ENCODE measurements around the gene COG5. TPM values are rescaled to one million over a fixed set of nuclear protein-coding genes. Genes with fewer than 3 reads are reported as not detected.

COG5 gene
- total RNA-seq, 1 experiment from 2014 or later: 32.2 TPM

DNA sequence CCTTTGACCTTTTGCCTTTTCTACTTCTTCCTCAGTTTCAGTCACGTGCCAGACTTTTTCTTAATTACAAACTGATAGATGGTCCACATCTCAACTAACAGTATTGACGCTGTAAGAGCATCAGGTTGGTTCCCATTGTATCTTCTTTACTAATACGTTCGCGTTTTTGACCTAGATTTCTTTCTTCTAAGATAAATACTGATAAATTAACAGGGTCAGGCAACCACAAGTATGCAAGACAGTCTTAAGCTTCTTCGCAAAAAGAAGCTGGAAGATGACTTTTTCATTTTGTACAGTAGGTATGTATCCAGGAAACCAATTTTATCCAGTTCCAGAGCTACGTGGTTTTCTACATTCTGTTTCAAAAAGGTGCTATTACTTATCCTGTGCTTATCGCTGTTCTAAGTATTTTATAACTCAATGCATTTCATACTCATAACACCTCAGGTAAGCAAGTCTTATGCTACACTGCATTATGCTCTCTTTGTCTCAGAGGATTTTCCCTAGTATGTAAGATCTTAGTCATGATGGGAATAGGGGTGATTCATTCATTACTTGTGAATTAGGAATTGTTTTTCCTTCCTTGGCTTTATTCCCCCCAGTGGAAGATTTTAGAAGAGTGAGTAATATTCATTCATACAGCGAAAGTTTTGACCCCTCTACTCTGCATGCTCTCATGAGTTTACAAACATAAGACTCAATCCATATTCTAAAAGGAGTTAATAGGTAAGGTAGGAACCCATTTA is 1.0 kb upstream of the COG5 start:
- no peaks in the 10 kb centered on the region for H3K9me3 ChIP-seq (ENCODE audit: low read depth, low read length, poor library complexity, severe bottlenecking)
- no peak for DNase-seq (ENCODE audit: low spot score)
- H3K27ac ChIP-seq (ENCODE audit: low read depth, low read length, poor library complexity, severe bottlenecking): peak overlapping the region; percentile 94
- no peak for TF ChIP-seq EZH2 (IDR thresholded peaks at IDR 0.05; ENCODE audit: borderline replicate concordance, low read depth, low read length, poor library complexity, severe bottlenecking)
- TF ChIP-seq, protein P1, sequence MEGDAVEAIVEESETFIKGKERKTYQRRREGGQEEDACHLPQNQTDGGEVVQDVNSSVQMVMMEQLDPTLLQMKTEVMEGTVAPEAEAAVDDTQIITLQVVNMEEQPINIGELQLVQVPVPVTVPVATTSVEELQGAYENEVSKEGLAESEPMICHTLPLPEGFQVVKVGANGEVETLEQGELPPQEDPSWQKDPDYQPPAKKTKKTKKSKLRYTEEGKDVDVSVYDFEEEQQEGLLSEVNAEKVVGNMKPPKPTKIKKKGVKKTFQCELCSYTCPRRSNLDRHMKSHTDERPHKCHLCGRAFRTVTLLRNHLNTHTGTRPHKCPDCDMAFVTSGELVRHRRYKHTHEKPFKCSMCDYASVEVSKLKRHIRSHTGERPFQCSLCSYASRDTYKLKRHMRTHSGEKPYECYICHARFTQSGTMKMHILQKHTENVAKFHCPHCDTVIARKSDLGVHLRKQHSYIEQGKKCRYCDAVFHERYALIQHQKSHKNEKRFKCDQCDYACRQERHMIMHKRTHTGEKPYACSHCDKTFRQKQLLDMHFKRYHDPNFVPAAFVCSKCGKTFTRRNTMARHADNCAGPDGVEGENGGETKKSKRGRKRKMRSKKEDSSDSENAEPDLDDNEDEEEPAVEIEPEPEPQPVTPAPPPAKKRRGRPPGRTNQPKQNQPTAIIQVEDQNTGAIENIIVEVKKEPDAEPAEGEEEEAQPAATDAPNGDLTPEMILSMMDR (conservative IDR thresholded peaks at IDR 0.05; ENCODE audit: low read depth, low read length): no peak
- H3K27me3 ChIP-seq (replicated peaks; ENCODE audit: insufficient read depth, low read depth, low read length, poor library complexity): no peaks in the 10 kb centered on the region
- POLR2A ChIA-PET (ENCODE audit: low non-redundant PET): no interaction called here
- peaks cover 2% of the 10 kb centered on the region for H3K36me3 ChIP-seq (ENCODE audit: insufficient read depth, low read length, poor library complexity, severe bottlenecking)
- H3K4me3 ChIP-seq (ENCODE audit: low read depth, low read length, poor library complexity, severe bottlenecking): peak overlapping the region; percentile 96
- TSS peak; percentile 53 for BruUV-seq (replicated peaks)
- CTCF ChIA-PET: no interaction called here
- H3K4me1 ChIP-seq (ENCODE audit: insufficient read depth, low read length, poor library complexity, severe bottlenecking): peaks cover 15% of the 10 kb centered on the region
- intact Hi-C loops (cut with micrococcal nuclease; ENCODE audit: unreplicated experiment): loop anchor here (5.0 kb wide), 1 partner anchor 92 kb away; the partner anchor contains the start of gene GPR22

- peak overlapping the region; percentile 96 for H3K4me3 ChIP-seq (ENCODE audit: low read depth, low read length, poor library complexity, severe bottlenecking)
- no peak for TF ChIP-seq EZH2 (IDR thresholded peaks at IDR 0.05; ENCODE audit: borderline replicate concordance, low read depth, low read length, poor library complexity, severe bottlenecking)
- TF ChIP-seq, protein P1 (conservative IDR thresholded peaks at IDR 0.05; ENCODE audit: low read depth, low read length): no peak
- DNase-seq (ENCODE audit: low spot score): peak; percentile 65
- peak overlapping the region; percentile 94 for H3K27ac ChIP-seq (ENCODE audit: low read depth, low read length, poor library complexity, severe bottlenecking)
- H3K4me1 ChIP-seq (ENCODE audit: insufficient read depth, low read length, poor library complexity, severe bottlenecking): peaks cover 15% of the 10 kb centered on the region
- intact Hi-C loops (cut with micrococcal nuclease; ENCODE audit: unreplicated experiment): loop anchor here (5.0 kb wide), 1 partner anchor 91 kb away; the partner anchor contains the start of gene GPR22
- H3K9me3 ChIP-seq (ENCODE audit: low read depth, low read length, poor library complexity, severe bottlenecking): no peaks in the 10 kb centered on the region
- ChIA-PET CTCF (no interaction called here), POLR2A (ENCODE audit: low non-redundant PET) (interaction anchor here (0.6 kb wide), 1 partner anchor 12 kb away, joined by 3 read pairs; no protein-coding TSS in a partner anchor)
- H3K36me3 ChIP-seq (ENCODE audit: insufficient read depth, low read length, poor library complexity, severe bottlenecking): no peaks in the 10 kb centered on the region
- no TSS peak for BruUV-seq (replicated peaks)
- no peaks in the 10 kb centered on the region for H3K27me3 ChIP-seq (replicated peaks; ENCODE audit: insufficient read depth, low read depth, low read length, poor library complexity)
Measured at GRCh38 chr7:107563081-107563774, 492 bp downstream of the COG5 start.

DNA sequence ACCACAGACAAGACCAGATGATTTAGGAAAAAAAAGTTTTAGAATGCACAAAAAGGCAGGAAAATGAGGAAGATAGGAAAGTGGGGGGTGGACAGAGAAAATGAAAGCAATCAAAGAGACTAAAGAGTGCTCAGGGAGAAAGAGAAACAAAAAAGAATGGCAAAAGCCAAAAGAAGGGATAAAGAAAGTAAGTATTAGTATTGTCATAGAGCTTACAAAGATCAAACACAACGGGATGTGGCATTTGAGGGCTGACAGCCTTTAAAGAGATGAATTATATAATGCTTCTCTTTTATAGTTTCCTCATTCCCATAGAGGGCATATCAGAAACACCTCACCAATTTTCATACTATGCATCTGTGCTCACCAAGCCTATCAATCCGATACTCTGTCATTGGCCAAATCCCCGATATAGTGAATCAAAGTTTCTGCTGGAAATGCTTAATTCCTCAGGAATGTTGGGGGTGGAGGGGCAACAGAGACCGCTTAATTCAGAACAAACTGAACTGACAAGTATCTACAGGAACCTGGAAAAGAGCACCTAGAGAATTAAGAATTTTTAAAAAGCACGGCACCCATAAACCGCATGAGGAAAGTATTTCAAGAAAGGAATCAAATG is 2.7 kb downstream of the COG5 start:
- no TSS peak for BruUV-seq (replicated peaks)
- intact Hi-C loops (cut with micrococcal nuclease; ENCODE audit: unreplicated experiment): loop anchor here (5.0 kb wide), 1 partner anchor 89 kb away; the partner anchor contains the start of gene GPR22
- H3K4me1 ChIP-seq (ENCODE audit: insufficient read depth, low read length, poor library complexity, severe bottlenecking): peaks cover 15% of the 10 kb centered on the region
- H3K27ac ChIP-seq (ENCODE audit: low read depth, low read length, poor library complexity, severe bottlenecking): no peak overlapping the region
- no peak for TF ChIP-seq EZH2 (IDR thresholded peaks at IDR 0.05; ENCODE audit: borderline replicate concordance, low read depth, low read length, poor library complexity, severe bottlenecking)
- TF ChIP-seq, protein P1 (conservative IDR thresholded peaks at IDR 0.05; ENCODE audit: low read depth, low read length): no peak
- no peaks in the 10 kb centered on the region for H3K36me3 ChIP-seq (ENCODE audit: insufficient read depth, low read length, poor library complexity, severe bottlenecking)
- no peak overlapping the region for H3K4me3 ChIP-seq (ENCODE audit: low read depth, low read length, poor library complexity, severe bottlenecking)
- H3K9me3 ChIP-seq (ENCODE audit: low read depth, low read length, poor library complexity, severe bottlenecking): no peaks in the 10 kb centered on the region
- CTCF ChIA-PET: no interaction called here
- POLR2A ChIA-PET (ENCODE audit: low non-redundant PET): no interaction called here
- DNase-seq (ENCODE audit: low spot score): no peak
- no peaks in the 10 kb centered on the region for H3K27me3 ChIP-seq (replicated peaks; ENCODE audit: insufficient read depth, low read depth, low read length, poor library complexity)
